GM12872 (cell line): ENCODE results near the gene CDK14.

ENCODE experiments used
- CTCF ChIP-seq: IDR thresholded peaks from 3 replicates; pipeline ENCODE4 v1.5.1; 2011; ENCODE audit warnings: low read depth, mild to moderate bottlenecking, low read length, moderate library complexity; ENCODE audit not compliant: insufficient read depth

CDK14 gene

GRCh38 chr7:90948085-90948484, 352.0 kb downstream of the CDK14 start:
- TF ChIP-seq CTCF: no peak

- TF ChIP-seq CTCF: no peak
Measured at GRCh38 chr7:90951229-90951628, 355.1 kb downstream of the CDK14 start.

DNA sequence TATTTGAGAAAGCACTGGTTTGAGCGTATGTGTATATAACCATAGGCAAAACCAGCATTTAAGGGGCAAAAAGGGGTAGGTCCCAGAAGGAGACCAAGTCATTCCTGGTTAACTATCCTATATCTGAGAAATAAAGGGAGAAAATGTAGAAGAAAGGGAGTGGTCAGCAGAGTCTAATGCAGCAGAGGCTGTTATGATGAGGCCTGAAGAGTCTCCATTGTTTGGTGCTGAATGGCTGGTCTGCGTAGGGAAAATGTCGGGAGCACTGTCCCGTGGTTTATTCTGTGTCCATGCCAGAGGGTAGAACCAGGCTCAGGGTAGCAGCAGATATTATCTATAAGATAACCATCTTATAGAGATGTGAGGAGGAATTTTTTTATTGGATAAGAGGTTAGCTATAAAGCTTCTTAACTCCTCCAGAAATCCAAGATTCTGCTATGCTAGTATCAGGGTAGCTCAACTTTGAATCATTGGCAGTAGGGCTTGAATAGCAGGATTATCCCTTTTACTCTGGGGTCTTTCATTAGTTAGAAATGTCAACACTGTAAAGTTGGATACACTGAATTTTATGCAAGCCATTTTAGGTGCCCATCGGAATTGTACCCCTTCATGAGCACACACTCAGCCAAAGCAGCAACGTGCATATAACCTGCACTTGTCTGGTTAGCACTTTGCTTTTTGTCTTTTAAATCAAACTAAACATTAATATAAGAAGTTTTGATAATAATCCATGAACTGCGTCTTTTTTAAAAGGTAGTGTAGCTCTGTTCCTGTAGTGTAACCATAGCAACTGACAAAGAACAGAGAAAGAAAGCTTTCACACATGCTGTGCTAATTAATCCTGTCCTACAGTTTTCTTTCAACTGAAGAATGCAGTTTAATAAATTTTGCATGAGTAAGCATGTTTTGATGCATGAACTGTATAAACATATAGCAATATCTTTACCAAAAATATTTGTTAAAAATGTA, 356.1 kb downstream of the CDK14 start:
- TF ChIP-seq CTCF: no peak

DNA sequence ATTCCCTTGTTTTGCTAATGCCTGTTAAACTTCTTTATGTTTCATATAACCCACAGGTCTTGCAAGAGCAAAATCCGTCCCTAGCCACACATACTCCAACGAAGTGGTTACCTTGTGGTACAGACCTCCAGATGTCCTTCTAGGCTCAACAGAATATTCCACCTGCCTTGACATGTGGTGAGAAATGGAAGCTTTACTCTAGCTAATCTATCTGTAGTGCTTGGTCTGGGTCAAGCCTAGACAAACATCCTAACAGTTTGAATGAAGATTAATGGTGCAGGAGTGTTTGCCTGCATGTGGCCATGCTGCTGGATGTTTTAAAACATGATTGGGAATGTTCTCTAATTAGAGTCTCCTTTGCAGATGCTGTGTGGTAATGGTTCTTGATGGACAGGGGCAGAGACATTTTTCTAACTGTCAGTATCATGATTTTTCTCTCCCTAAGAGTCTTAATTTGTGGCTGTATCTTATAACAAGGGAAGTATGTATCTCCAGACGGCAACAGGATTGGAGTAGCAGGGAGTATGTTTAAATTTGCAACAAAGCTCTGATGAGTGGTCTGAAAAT, 359.6 kb downstream of the CDK14 start:
- TF ChIP-seq CTCF: no peak

DNA sequence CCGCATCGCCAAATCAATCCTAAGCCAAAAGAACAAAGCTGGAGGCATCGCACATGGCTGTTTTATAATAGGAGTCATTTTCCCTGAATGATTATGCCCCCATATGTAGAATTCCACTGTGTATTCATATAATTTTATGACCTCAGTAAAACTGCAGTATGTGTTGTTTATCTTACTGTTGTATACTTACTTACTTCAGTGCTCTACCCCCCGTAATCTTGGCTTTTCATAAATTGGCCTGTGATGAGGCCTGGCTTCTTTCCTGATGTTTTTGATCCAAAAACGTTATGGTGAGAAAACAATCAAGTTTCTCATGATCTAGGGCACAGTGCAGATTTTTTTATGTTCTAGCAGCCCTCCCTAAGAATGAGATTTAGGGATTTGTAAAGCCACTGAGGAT, 361.8 kb downstream of the CDK14 start:
- TF ChIP-seq CTCF: no peak

DNA sequence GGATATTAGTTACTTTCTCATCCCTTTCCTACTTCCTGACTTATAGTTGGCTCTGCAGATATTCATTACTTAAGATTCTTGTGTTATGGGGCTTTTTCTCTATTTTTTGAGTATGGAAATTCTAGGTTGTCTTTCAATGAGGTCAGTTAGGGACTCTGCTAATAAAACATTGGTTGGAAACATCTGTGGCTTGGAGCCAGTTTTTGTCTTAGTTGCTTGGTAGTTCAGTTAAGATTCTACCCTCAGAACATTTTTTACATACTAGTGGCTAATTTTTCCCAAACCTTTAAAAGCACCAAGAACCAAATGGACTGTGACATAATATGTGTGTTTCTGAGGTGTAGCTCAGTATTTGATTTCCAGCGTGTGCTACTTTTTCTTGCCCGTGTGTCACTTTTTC, 362.5 kb downstream of the CDK14 start:
- TF ChIP-seq CTCF: no peak

DNA sequence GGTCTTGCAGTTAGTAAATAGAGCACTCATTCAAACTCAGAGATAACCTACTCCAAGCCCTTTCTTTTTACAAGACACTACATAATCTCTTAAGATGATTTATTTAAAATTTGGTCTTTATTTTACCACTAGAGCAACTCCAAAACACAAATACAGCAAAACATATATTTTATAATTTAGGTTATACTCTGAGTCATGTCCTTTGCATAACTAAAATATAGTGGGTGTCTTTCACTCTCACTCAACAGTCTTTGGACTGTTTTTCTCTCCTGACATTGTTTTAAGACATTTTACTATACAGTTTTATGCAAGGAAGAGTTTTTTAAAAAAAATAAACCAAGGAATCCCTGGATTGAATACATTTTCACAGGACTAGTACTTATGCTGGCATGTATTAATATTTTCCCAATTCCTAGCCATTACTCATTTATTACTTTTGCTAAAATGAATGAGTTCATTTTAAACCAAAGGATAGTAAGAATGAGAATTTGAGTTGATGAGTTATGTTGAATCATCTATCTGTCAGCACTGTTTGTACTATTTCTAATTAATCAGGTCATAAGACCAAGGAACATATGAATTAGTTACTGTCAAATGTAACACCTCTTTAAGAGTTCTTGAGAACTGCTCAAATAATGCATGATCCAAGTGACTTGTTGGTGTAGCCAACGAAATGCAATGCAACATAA, 365.1 kb downstream of the CDK14 start:
- no peak for TF ChIP-seq CTCF
